Neural progenitor cell (in vitro differentiated cells): ENCODE data around the gene MYF5. TPM values are rescaled to one million over a fixed set of nuclear protein-coding genes. Genes with fewer than 3 reads are reported as not detected.

Experiments
- DNase-seq: peaks from one replicate; pipeline ENCODE4 v3.0.0-alpha.2; 2016; ENCODE audit warnings: low spot score
- H2AFZ ChIP-seq: fragments of 200-600 bp; sonication (generic); replicated peaks from 2 replicates; pipeline ENCODE4 v1.6.1; 2016; ENCODE audit warnings: antibody characterized with exemption
- H3F3A ChIP-seq: fragments of 200-600 bp; sonication (generic); 2 replicates; pipeline ENCODE4 v1.6.1; 2016; ENCODE audit warnings: antibody characterized with exemption, low read depth
- H3K27ac ChIP-seq: fragments of 200-600 bp; sonication (generic); 2 replicates; pipeline ENCODE4 v1.5.1; 2016; ENCODE audit warnings: mild to moderate bottlenecking
- H3K27me3 ChIP-seq: fragments of 200-600 bp; sonication (generic); 2 replicates; pipeline ENCODE4 v1.6.1; 2016; ENCODE audit warnings: mild to moderate bottlenecking, moderate library complexity
- H3K36me3 ChIP-seq: fragments of 200-600 bp; sonication (generic); 2 replicates; pipeline ENCODE4 v1.5.1; 2016
- H3K4me1 ChIP-seq: fragments of 200-600 bp; sonication (generic); 2 replicates; pipeline ENCODE4 v1.6.1; 2016; ENCODE audit warnings: mixed run types
- H3K4me2 ChIP-seq: fragments of 200-600 bp; sonication (generic); 2 replicates; pipeline ENCODE4 v1.6.1; 2016
- H3K4me3 ChIP-seq: fragments of 200-600 bp; sonication (generic); 2 replicates; pipeline ENCODE4 v1.5.1; 2016
- H3K79me2 ChIP-seq: fragments of 200-600 bp; sonication (generic); 2 replicates; pipeline ENCODE4 v1.6.1; 2016; ENCODE audit warnings: low read depth
- H3K9ac ChIP-seq: fragments of 200-600 bp; sonication (generic); 2 replicates; pipeline ENCODE4 v1.6.1; 2016
- H3K9me3 ChIP-seq: fragments of 200-600 bp; sonication (generic); 2 replicates; pipeline ENCODE4 v1.5.1; 2016; ENCODE audit warnings: low read depth
- H4K20me1 ChIP-seq: fragments of 200-600 bp; sonication (generic); 2 replicates; pipeline ENCODE4 v1.6.1; 2016; ENCODE audit warnings: low read depth
- H3K27ac Mint-ChIP-seq: 3 replicates; pipeline ENCODE4 v1.8.0; 2021; ENCODE audit warnings: mixed read lengths
- H3K27me3 Mint-ChIP-seq: 2 replicates; pipeline ENCODE4 v1.8.0; 2022; ENCODE audit warnings: low read depth, mild to moderate bottlenecking, inconsistent platforms, moderate library complexity, mixed read lengths; ENCODE audit not compliant: insufficient read depth
- H3K36me3 Mint-ChIP-seq: 3 replicates; pipeline ENCODE4 v1.8.0; 2021; ENCODE audit warnings: mixed read lengths
- H3K4me1 Mint-ChIP-seq: 3 replicates; pipeline ENCODE4 v1.8.0; 2021; ENCODE audit warnings: mixed read lengths
- H3K4me3 Mint-ChIP-seq: 3 replicates; pipeline ENCODE4 v1.8.0; 2021; ENCODE audit warnings: mild to moderate bottlenecking, moderate library complexity, mixed read lengths
- H3K9me3 Mint-ChIP-seq: 3 replicates; pipeline ENCODE4 v1.8.0; 2020; ENCODE audit warnings: mixed read lengths
- EZH2 ChIP-seq: fragments of 200-600 bp; sonication (generic); IDR thresholded peaks from 2 replicates; pipeline ENCODE4 v1.6.1; 2017; ENCODE audit warnings: antibody characterized with exemption, mild to moderate bottlenecking, moderate library complexity
- EZH2phosphoT487 ChIP-seq: fragments of 200-600 bp; sonication (generic); IDR thresholded peaks from 2 replicates; pipeline ENCODE4 v1.6.1; 2017; ENCODE audit warnings: antibody characterized with exemption
- total RNA-seq: library from RNA; depleted of rRNA; stranded (reverse); fragments of >200 nt; gene quantifications from 2 replicates; pipeline ENCODE4 v1.2.3, GENCODE V29; 2015; ENCODE audit warnings: low replicate concordance
- TF ChIP-seq, protein P1 (sequence below): fragments of 200-600 bp; sonication (generic); IDR thresholded peaks from 2 replicates; pipeline ENCODE4 v1.5.1; 2017; ENCODE audit warnings: antibody characterized with exemption, mild to moderate bottlenecking

Gene MYF5
- total RNA-seq, 1 donor from 2014 or later = not detected

GRCh38 chr12:80681786-80682185 is 34.9 kb upstream of the MYF5 start:
- no peak overlapping the region for H3K4me2 ChIP-seq
- no peak overlapping the region for H3K27ac ChIP-seq
- TF ChIP-seq EZH2phosphoT487 (no peak), EZH2 (no peak)
- TF ChIP-seq, protein P1, sequence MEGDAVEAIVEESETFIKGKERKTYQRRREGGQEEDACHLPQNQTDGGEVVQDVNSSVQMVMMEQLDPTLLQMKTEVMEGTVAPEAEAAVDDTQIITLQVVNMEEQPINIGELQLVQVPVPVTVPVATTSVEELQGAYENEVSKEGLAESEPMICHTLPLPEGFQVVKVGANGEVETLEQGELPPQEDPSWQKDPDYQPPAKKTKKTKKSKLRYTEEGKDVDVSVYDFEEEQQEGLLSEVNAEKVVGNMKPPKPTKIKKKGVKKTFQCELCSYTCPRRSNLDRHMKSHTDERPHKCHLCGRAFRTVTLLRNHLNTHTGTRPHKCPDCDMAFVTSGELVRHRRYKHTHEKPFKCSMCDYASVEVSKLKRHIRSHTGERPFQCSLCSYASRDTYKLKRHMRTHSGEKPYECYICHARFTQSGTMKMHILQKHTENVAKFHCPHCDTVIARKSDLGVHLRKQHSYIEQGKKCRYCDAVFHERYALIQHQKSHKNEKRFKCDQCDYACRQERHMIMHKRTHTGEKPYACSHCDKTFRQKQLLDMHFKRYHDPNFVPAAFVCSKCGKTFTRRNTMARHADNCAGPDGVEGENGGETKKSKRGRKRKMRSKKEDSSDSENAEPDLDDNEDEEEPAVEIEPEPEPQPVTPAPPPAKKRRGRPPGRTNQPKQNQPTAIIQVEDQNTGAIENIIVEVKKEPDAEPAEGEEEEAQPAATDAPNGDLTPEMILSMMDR = no peak
- H3K79me2 ChIP-seq = no peaks in the 10 kb centered on the region
- H3K9ac ChIP-seq = no peak overlapping the region
- no peaks in the 10 kb centered on the region for H3F3A ChIP-seq
- Mint-ChIP-seq H3K27me3 (no peaks in the 10 kb centered on the region), H3K27ac (no peak overlapping the region), H3K4me1 (no peaks in the 10 kb centered on the region), H3K4me3 (no peak overlapping the region), H3K36me3 (no peaks in the 10 kb centered on the region), H3K9me3 (no peaks in the 10 kb centered on the region)
- no peak for DNase-seq
- no peaks in the 10 kb centered on the region for H3K4me1 ChIP-seq
- H3K27me3 ChIP-seq = no peaks in the 10 kb centered on the region
- no peaks in the 10 kb centered on the region for H3K36me3 ChIP-seq
- H3K9me3 ChIP-seq = no peaks in the 10 kb centered on the region
- no peak overlapping the region for H3K4me3 ChIP-seq
- H4K20me1 ChIP-seq = no peaks in the 10 kb centered on the region
- H2AFZ ChIP-seq = no peak overlapping the region

DNA sequence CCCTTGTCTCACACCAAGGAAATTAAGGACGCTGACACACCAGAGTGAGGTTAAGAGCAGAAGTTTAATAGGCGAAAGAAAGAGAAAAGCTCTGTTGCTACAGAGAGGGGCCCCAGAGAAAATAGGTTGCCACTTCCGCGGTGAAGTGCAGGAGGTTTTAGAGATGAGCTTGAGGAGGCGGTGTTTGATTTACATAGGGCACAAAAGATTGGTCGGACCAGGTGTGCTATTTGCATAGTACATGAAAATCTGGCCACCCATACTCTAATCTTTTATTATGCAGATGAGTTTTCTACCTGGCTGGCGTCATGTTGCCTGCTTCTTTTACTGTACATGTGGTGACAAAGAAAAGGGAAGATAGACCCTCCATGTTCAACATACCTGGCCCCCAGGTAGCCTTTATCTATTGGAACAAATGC is 32.6 kb upstream of the MYF5 start:
- no peaks in the 10 kb centered on the region for H4K20me1 ChIP-seq
- H3K9ac ChIP-seq = no peak overlapping the region
- H3K36me3 ChIP-seq = no peaks in the 10 kb centered on the region
- Mint-ChIP-seq H3K27me3 (no peaks in the 10 kb centered on the region), H3K27ac (no peak overlapping the region), H3K4me3 (no peak overlapping the region), H3K4me1 (no peaks in the 10 kb centered on the region), H3K36me3 (no peaks in the 10 kb centered on the region), H3K9me3 (no peaks in the 10 kb centered on the region)
- H2AFZ ChIP-seq = no peak overlapping the region
- no peaks in the 10 kb centered on the region for H3K4me1 ChIP-seq
- H3F3A ChIP-seq = no peaks in the 10 kb centered on the region
- TF ChIP-seq EZH2 (no peak), EZH2phosphoT487 (no peak)
- TF ChIP-seq, protein P1 = no peak
- no peaks in the 10 kb centered on the region for H3K9me3 ChIP-seq
- H3K79me2 ChIP-seq = no peaks in the 10 kb centered on the region
- H3K27ac ChIP-seq = no peak overlapping the region
- no peaks in the 10 kb centered on the region for H3K27me3 ChIP-seq
- DNase-seq = peak; percentile 5
- H3K4me3 ChIP-seq = no peak overlapping the region
- peak overlapping the region; percentile 6 for H3K4me2 ChIP-seq

DNA sequence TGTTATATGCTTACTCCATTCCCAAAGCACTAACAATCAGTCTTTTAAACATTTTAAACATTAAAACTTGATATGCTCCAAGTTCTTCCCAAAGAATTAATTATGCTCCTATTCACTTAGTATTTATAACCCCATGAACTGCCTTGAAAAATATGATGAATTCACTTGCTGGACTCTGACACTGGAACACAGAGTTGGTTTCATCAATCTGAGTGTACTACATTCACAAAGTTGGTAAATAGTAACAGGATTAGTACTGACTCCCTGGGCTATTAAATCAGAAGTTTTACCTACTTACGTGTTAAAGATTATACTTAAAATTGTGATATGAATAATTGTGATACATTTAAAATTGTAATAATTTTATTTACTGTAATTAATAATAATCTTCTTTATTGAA is 26.6 kb upstream of the MYF5 start:
- H2AFZ ChIP-seq = no peak overlapping the region
- Mint-ChIP-seq H3K4me1 (no peaks in the 10 kb centered on the region), H3K27ac (no peak overlapping the region), H3K9me3 (no peaks in the 10 kb centered on the region), H3K27me3 (no peaks in the 10 kb centered on the region), H3K36me3 (no peaks in the 10 kb centered on the region), H3K4me3 (no peak overlapping the region)
- no peak overlapping the region for H3K9ac ChIP-seq
- H3K36me3 ChIP-seq = no peaks in the 10 kb centered on the region
- H3K27ac ChIP-seq = no peak overlapping the region
- H4K20me1 ChIP-seq = no peaks in the 10 kb centered on the region
- H3F3A ChIP-seq = no peaks in the 10 kb centered on the region
- no peaks in the 10 kb centered on the region for H3K79me2 ChIP-seq
- no peaks in the 10 kb centered on the region for H3K4me1 ChIP-seq
- no peak overlapping the region for H3K4me3 ChIP-seq
- TF ChIP-seq, protein P1 = no peak
- TF ChIP-seq EZH2 = no peak
- TF ChIP-seq EZH2phosphoT487 = no peak
- DNase-seq = no peak
- H3K4me2 ChIP-seq = no peak overlapping the region
- no peaks in the 10 kb centered on the region for H3K27me3 ChIP-seq
- no peaks in the 10 kb centered on the region for H3K9me3 ChIP-seq

DNA sequence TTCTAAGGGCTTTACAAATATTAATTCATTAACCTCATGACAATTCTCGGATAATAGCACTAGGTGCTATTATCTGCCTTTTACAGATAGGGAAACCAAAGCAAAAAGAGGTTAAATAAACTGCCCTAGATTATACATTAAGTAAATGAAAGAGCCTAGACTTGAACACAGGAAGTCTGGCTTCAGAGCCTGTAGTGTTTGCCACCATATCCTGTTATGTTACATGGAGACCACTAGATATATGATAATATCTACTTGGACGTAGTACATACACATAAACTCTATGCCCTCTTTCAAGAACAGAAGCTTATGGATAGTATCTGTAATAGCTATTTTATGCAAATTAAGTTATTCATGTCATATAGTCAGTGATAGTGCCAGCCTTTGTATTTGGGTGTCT is 26.2 kb upstream of the MYF5 start:
- Histone ChIP-seq H3K4me3 (no peak overlapping the region), H3K79me2 (no peaks in the 10 kb centered on the region), H3K27ac (no peak overlapping the region), H4K20me1 (no peaks in the 10 kb centered on the region), H3F3A (no peaks in the 10 kb centered on the region), H3K27me3 (no peaks in the 10 kb centered on the region), H3K9me3 (no peaks in the 10 kb centered on the region), H3K9ac (no peak overlapping the region), H3K36me3 (no peaks in the 10 kb centered on the region), H3K4me1 (no peaks in the 10 kb centered on the region), H3K4me2 (no peak overlapping the region), H2AFZ (no peak overlapping the region)
- Mint-ChIP-seq H3K4me3 (no peak overlapping the region), H3K27ac (no peak overlapping the region), H3K36me3 (no peaks in the 10 kb centered on the region), H3K27me3 (no peaks in the 10 kb centered on the region), H3K4me1 (no peaks in the 10 kb centered on the region), H3K9me3 (no peaks in the 10 kb centered on the region)
- DNase-seq = no peak
- TF ChIP-seq, protein P1 = no peak
- TF ChIP-seq EZH2 = no peak
- no peak for TF ChIP-seq EZH2phosphoT487
